ENCODE measurements around the gene RFXAP. TPM values are rescaled to one million over a fixed set of nuclear protein-coding genes. Genes with fewer than 3 reads are reported as not detected.

The RFXAP gene
- polyA plus RNA-seq, 1 donor from 2014 or later = 14.2 TPM

DNA sequence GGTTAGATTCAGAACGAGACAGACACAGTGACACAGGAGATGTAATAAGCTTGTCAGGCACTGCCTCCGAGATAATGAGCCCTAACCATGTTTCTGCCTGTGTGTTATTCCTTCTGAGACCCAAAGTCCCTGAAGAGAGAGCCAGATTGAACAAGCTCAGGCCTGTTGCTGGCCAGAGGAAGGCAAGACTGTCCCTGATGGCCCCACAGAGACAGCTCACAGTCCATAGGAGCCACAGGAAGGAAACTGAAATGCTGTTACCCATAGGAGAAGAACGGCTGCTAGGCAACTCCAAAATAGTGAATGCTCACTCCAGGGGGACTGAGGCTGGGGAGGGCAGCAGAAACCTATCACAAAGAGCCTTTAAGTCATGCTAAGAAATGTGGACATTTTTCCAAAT, 31.8 kb upstream of the RFXAP start:
- no peaks in the 10 kb centered on the region for H3K27me3 ChIP-seq (ENCODE audit: insufficient read depth, low read depth, low read length)
- no peak overlapping the region for H3K9ac ChIP-seq (ENCODE audit: low read length)
- H3K4me3 ChIP-seq (ENCODE audit: low read length) = no peak overlapping the region
- H3K9me2 ChIP-seq (ENCODE audit: insufficient read depth, low read length) = no peaks in the 10 kb centered on the region
- H3K4me2 ChIP-seq (ENCODE audit: low read length) = no peak overlapping the region
- no peaks in the 10 kb centered on the region for H4K20me1 ChIP-seq (ENCODE audit: insufficient read depth)
- no peaks in the 10 kb centered on the region for H3F3A ChIP-seq (ENCODE audit: insufficient read depth, low read length, poor library complexity, severe bottlenecking)
- H2AFZ ChIP-seq (ENCODE audit: low read depth, low read length) = no peak overlapping the region
- no peaks in the 10 kb centered on the region for H3K36me3 ChIP-seq (ENCODE audit: insufficient read depth, low read length)
- H3K27ac ChIP-seq (ENCODE audit: low read length) = no peak overlapping the region
- no peak for TF ChIP-seq EP300 (conservative IDR thresholded peaks at IDR 0.05; ENCODE audit: poor library complexity, severe bottlenecking)
- no peaks in the 10 kb centered on the region for H3K79me2 ChIP-seq (replicated peaks; ENCODE audit: insufficient read depth, low read length)
- H3K9me3 ChIP-seq (ENCODE audit: low read length) = no peaks in the 10 kb centered on the region

DNA sequence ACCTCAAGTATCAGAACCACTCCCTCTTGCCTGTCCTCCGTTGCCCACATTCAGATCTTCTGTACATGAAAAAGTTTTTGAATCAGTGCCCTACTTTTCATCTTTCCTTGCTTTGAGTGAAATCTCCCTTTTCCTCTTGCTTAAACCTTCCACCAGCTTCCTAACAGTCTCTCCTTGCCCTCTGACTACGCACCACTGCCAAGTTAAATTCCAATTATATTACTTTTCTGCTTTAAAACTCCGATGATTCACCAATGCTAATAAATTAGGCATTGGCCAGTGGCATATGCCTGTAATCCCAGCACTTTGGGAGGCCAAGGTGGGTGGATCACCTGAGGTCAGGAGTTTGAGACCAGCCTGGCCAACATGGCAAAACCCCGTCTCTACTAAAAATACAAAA, 30.7 kb upstream of the RFXAP start:
- Histone ChIP-seq H3K4me2 (ENCODE audit: low read length) (no peak overlapping the region), H3F3A (ENCODE audit: insufficient read depth, low read length, poor library complexity, severe bottlenecking) (no peaks in the 10 kb centered on the region), H3K27me3 (ENCODE audit: insufficient read depth, low read depth, low read length) (no peaks in the 10 kb centered on the region), H2AFZ (ENCODE audit: low read depth, low read length) (no peak overlapping the region), H3K4me3 (ENCODE audit: low read length) (no peak overlapping the region), H3K27ac (ENCODE audit: low read length) (no peak overlapping the region), H3K9me2 (ENCODE audit: insufficient read depth, low read length) (no peaks in the 10 kb centered on the region), H4K20me1 (ENCODE audit: insufficient read depth) (no peaks in the 10 kb centered on the region), H3K79me2 (replicated peaks; ENCODE audit: insufficient read depth, low read length) (no peaks in the 10 kb centered on the region), H3K9ac (ENCODE audit: low read length) (no peak overlapping the region), H3K36me3 (ENCODE audit: insufficient read depth, low read length) (no peaks in the 10 kb centered on the region), H3K9me3 (ENCODE audit: low read length) (no peaks in the 10 kb centered on the region)
- TF ChIP-seq EZH2 (IDR thresholded peaks at IDR 0.05; ENCODE audit: borderline replicate concordance, insufficient read depth, low read length, poor library complexity, severe bottlenecking) (no peak), MXI1 (conservative IDR thresholded peaks at IDR 0.05; ENCODE audit: poor library complexity, severe bottlenecking) (no peak), RAD21 (conservative IDR thresholded peaks at IDR 0.05) (no peak), EP300 (conservative IDR thresholded peaks at IDR 0.05; ENCODE audit: poor library complexity, severe bottlenecking) (no peak), REST (IDR thresholded peaks at IDR 0.05; ENCODE audit: borderline replicate concordance) (no peak), POLR2AphosphoS5 (IDR thresholded peaks at IDR 0.05) (no peak)
- TF ChIP-seq, protein P1, sequence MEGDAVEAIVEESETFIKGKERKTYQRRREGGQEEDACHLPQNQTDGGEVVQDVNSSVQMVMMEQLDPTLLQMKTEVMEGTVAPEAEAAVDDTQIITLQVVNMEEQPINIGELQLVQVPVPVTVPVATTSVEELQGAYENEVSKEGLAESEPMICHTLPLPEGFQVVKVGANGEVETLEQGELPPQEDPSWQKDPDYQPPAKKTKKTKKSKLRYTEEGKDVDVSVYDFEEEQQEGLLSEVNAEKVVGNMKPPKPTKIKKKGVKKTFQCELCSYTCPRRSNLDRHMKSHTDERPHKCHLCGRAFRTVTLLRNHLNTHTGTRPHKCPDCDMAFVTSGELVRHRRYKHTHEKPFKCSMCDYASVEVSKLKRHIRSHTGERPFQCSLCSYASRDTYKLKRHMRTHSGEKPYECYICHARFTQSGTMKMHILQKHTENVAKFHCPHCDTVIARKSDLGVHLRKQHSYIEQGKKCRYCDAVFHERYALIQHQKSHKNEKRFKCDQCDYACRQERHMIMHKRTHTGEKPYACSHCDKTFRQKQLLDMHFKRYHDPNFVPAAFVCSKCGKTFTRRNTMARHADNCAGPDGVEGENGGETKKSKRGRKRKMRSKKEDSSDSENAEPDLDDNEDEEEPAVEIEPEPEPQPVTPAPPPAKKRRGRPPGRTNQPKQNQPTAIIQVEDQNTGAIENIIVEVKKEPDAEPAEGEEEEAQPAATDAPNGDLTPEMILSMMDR (IDR thresholded peaks at IDR 0.05; ENCODE audit: poor library complexity, severe bottlenecking) = no peak

- H3K27ac ChIP-seq (ENCODE audit: low read length) = no peak overlapping the region
- TF ChIP-seq REST (IDR thresholded peaks at IDR 0.05; ENCODE audit: borderline replicate concordance) (no peak), SMC3 (conservative IDR thresholded peaks at IDR 0.05; ENCODE audit: poor library complexity) (no peak), MXI1 (conservative IDR thresholded peaks at IDR 0.05; ENCODE audit: poor library complexity, severe bottlenecking) (no peak), EZH2 (IDR thresholded peaks at IDR 0.05; ENCODE audit: borderline replicate concordance, insufficient read depth, low read length, poor library complexity, severe bottlenecking) (no peak), POLR2AphosphoS5 (IDR thresholded peaks at IDR 0.05) (no peak), EP300 (conservative IDR thresholded peaks at IDR 0.05; ENCODE audit: poor library complexity, severe bottlenecking) (no peak), RAD21 (conservative IDR thresholded peaks at IDR 0.05) (no peak), TAF1 (IDR thresholded peaks at IDR 0.05; ENCODE audit: low read depth) (no peak)
- TF ChIP-seq, protein P1 (IDR thresholded peaks at IDR 0.05; ENCODE audit: poor library complexity, severe bottlenecking) = no peak
- no peaks in the 10 kb centered on the region for H3K79me2 ChIP-seq (replicated peaks; ENCODE audit: insufficient read depth, low read length)
- no peak overlapping the region for H2AFZ ChIP-seq (ENCODE audit: low read depth, low read length)
- H3K9ac ChIP-seq (ENCODE audit: low read length) = no peak overlapping the region
- H3F3A ChIP-seq (ENCODE audit: insufficient read depth, low read length, poor library complexity, severe bottlenecking) = no peaks in the 10 kb centered on the region
- no peaks in the 10 kb centered on the region for H3K9me3 ChIP-seq (ENCODE audit: low read length)
- no peaks in the 10 kb centered on the region for H3K9me2 ChIP-seq (ENCODE audit: insufficient read depth, low read length)
- no peak overlapping the region for H3K4me2 ChIP-seq (ENCODE audit: low read length)
- H3K27me3 ChIP-seq (ENCODE audit: insufficient read depth, low read depth, low read length) = no peaks in the 10 kb centered on the region
- no peak overlapping the region for H3K4me3 ChIP-seq (ENCODE audit: low read length)
- no peaks in the 10 kb centered on the region for H4K20me1 ChIP-seq (ENCODE audit: insufficient read depth)
- no peaks in the 10 kb centered on the region for H3K36me3 ChIP-seq (ENCODE audit: insufficient read depth, low read length)
Observed at GRCh38 chr13:36789061-36789460, 30.0 kb upstream of the RFXAP start.
